Measurements from ENCODE around the gene NANOS3.
"Not testable (repeated sequence)": the region's sequence is repeated elsewhere in the genome, so short reads cannot be mapped to it uniquely, and the experiment has no call there.

The NANOS3 gene

GRCh38 chr19:13909430-13909829, 32.5 kb downstream of the NANOS3 start:
- no peak for DNase-seq (ENCODE audit: low read depth)
- H3K4me3 ChIP-seq (ENCODE audit: low read depth, low read length), result no peak overlapping the region

DNA sequence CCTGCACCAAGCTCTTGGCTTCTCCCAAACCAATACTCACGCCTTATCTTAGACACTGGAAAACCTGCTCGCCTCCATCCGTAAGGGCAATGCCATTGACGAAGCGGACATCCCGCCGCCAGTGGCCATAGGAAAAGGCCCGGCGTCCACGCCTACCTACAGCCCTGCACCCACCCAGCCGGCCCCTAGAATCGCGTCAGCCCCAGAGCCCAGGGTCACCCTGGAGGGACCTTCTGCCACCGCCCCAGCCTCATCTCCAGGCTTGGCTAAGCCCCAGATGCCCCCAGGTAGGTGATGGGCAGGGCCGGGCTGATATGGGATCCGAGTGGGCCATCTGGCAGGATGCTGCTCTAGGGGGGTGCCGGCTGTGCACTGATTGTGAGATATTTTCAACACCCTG, 36.4 kb downstream of the NANOS3 start:
- DNase-seq (ENCODE audit: low read depth), result no peak

GRCh38 chr19:13914777-13915176, 37.8 kb downstream of the NANOS3 start:
- DNase-seq (ENCODE audit: low read depth), result no peak

More for the DNA sequence above, 36.4 kb downstream of the NANOS3 start:
- H3K4me3 ChIP-seq (ENCODE audit: low read depth, low read length), result no peak overlapping the region

GRCh38 chr19:13917888-13918406, 41.0 kb downstream of the NANOS3 start:
- H3K4me3 ChIP-seq (ENCODE audit: low read depth, low read length), result no peak overlapping the region
- DNase-seq (ENCODE audit: low read depth), result no peak

More at GRCh38 chr19:13914777-13915176, 37.8 kb downstream of the NANOS3 start:
- no peak overlapping the region for H3K4me3 ChIP-seq (ENCODE audit: low read depth, low read length)

DNA sequence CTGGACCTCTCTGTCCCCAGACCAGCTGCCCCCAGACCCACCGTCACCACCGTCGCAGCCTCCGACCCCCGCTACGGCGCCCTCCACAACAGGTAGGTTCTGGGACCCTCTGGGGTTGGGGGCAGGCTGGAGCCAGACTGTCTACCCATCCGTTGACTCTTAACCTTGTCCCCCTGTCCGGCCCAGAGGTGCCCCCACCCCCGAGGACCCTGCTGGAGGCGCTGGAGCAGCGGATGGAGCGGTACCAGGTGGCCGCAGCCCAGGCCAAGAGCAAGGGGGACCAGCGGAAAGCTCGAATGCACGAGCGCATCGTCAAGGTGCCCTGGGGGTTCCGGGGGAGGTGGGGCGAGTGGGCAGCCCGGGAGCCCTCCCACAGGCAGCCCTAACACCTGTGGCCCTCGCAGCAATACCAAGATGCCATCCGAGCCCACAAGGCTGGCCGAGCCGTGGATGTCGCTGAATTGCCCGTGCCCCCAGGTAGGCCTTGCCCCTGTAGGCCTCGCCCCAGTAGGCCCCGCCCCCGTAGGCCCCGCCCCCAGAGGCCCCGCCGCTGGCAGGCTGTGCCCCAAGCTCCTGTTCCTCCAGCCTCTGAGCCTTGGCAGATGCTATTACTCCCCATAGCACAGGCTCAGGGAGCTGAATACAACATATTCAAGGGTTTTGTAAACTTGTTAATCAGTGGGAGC, 41.9 kb downstream of the NANOS3 start:
- H3K4me3 ChIP-seq (ENCODE audit: low read depth, low read length), result no peak overlapping the region
- DNase-seq (ENCODE audit: low read depth), result no peak

DNA sequence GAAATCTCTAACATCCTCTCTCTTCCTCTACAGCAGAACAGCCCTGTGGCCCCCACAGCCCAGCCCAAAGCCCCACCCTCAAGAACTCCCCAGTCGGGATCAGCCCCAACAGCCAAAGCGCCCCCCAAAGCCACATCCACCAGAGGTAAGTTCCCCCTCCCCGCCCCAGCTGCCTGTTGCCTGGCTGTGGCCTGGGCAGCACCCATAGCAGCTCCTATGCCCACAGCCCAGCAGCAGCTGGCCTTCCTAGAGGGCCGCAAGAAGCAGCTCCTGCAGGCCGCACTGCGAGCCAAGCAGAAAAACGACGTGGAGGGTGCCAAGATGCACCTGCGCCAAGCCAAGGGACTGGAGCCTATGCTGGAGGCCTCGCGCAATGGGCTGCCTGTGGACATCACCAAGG, 43.6 kb downstream of the NANOS3 start:
- no peak overlapping the region for H3K4me3 ChIP-seq (ENCODE audit: low read depth, low read length)
- no peak for DNase-seq (ENCODE audit: low read depth)

DNA sequence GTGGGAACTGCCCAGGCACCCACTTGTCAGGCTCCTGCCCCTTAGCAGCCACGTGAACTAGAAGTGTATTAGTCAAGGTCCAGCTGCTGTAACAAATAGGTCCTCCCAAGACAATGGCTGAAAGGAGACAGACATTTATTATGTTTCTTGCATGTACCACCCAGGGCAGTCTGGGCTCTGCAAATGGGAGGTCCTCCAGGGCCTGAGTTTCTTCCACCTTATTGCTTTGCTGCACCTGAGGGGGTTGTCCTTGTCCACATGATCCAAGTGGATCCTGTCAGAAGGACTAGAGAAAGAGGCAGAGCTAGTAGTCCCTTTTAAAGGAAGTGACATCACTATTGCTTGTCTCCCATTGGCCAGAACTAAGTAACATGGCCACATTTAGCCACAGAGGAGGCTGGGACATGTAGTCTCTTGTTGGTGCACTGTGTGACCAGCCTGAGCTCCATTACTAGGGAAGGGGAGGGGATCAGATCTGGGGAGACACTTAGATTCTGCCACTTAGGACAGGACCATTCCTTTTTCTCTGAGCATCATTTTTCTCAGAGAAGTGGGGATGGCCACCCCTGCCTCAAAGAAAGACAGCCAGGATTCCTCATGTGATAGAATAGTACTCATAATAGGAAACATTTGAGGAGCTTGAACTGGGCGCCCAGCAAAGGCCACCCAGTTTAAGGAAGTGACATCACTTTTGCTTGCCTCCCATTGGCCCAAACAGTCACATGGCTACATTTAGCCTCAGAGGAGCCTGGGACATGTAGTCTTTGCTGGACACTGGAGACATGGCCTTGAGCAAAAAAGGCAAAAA, 44.2 kb downstream of the NANOS3 start:
- no peak overlapping the region for H3K4me3 ChIP-seq (ENCODE audit: low read depth, low read length)
- DNase-seq (ENCODE audit: low read depth), result no peak

DNA sequence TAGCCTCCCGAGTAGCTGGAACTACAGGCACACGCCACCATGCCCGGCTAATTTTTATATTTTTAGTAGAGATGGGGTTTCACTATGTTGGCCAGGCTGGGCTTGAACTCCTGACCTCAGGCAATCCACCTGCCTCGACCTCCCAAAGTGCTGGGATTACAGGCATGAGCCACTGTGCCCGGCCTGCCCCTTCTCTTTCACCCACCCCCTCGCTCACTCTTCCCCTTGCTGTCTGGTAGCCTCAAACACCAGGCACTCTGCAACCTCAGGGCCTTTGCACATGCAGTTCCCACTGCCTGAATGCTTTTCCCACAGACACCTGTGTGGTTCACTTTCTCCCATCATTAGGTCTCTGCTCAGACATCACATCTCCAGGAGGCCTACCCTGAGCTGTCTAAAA, 45.2 kb downstream of the NANOS3 start:
- not testable (repeated sequence) for DNase-seq (ENCODE audit: low read depth); H3K4me3 ChIP-seq (ENCODE audit: low read depth, low read length)

DNA sequence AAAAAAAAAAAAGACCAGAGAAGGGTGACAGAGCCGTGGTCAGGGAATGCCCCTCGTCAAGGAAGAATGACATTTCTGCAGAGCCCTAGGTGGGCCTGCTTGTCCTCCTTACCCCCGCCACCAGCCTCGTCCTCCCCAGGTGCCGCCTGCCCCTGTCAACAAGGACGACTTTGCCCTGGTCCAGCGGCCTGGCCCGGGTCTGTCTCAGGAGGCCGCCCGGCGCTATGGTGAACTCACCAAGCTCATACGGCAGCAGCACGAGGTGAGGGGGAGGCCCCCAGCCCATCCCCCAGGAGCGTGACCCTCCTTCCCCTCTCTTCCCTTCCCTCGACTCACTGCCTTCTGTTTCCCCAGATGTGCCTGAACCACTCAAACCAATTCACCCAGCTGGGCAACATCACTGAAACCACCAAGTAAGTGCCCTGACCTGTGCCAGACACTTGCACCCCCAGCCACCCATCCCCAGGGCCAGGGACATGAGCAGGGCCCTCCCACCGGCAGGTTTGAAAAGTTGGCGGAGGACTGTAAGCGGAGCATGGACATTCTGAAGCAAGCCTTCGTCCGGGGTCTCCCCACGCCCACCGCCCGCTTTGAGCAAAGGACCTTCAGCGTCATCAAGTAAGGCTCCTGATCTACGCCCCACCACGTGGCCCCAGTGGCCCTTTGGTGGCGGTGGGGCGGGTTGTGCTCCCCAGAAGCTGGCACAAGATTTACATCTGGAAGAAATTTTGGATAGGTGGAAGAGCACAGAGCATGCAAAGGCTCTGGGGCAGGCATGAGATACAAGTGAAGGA, 46.5 kb downstream of the NANOS3 start:
- DNase-seq (ENCODE audit: low read depth), result no peak
- H3K4me3 ChIP-seq (ENCODE audit: low read depth, low read length), result no peak overlapping the region

DNA sequence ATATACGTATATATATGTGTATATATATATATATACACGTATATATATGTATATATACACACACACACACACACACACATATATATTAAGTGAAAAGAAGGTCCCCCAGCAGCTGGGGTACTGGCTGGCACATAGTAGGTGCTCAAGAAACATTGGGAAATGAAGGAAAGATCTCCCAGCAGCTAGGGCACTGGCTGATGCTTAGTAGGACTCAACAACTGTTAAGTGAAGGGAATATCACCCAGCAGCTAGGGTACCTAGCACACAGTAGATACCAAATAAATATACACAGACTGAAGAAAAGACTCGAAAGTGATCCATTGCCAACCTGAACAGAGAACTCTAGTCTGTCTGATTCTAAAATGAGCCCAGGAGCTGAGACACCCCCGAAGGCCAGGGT, 49.1 kb downstream of the NANOS3 start:
- DNase-seq (ENCODE audit: low read depth), result no peak
- no peak overlapping the region for H3K4me3 ChIP-seq (ENCODE audit: low read depth, low read length)

GRCh38 chr19:13926715-13927114, 49.8 kb downstream of the NANOS3 start:
- DNase-seq (ENCODE audit: low read depth), result no peak
- no peak overlapping the region for H3K4me3 ChIP-seq (ENCODE audit: low read depth, low read length)

DNA sequence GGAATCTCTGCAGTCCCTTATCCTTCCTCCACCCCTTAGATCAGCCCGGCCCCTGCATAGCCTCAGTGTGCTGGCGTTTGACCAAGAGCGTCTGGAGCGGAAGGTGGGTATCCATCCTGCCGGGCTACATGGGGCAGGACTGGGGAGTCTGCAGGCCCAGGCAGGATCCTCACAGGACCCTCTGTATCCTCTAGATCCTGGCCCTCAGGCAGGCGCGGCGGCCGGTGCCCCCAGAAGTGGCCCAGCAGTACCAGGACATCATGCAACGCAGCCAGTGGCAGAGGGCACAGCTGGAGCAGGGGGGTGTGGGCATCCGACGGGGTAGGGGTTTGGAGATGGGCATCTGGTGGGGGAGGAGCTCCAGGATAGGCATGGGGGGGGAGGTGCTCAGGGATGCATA, 52.4 kb downstream of the NANOS3 start:
- no peak overlapping the region for H3K4me3 ChIP-seq (ENCODE audit: low read depth, low read length)
- DNase-seq (ENCODE audit: low read depth), result no peak

- no peak overlapping the region for H3K4me3 ChIP-seq (ENCODE audit: low read depth, low read length)
- no peak for DNase-seq (ENCODE audit: low read depth)
Measured at GRCh38 chr19:13929956-13930355, 53.0 kb downstream of the NANOS3 start.
